ENCODE results near the gene ASPM.

DNA sequence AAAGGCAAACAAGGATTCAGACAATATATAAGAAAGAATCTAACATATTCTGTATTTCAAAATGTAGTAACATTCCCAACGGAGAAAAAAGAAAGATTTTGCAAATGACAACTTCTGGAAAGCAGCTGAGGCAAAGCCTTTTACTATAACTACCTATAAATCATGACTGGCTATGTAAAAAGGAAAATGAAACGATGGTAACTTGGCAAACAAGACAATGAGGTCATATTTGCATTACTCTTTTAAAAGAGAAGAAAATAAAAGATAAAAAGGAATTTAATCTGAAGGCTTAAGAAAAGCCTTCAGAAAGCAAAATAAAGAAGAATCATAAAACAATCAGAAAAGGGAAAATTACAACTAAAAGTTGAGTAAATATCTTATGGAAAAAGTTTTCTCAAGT, 25.1 kb upstream of the ASPM start:
- no peak for TF ChIP-seq EZH2 (IDR thresholded peaks at IDR 0.05)
- no peak for TF ChIP-seq POLR2AphosphoS5 (IDR thresholded peaks at IDR 0.05; ENCODE audit: low read depth, low read length)
- no peak for TF ChIP-seq CTCF (IDR thresholded peaks at IDR 0.05 in 2 of 3, conservative IDR thresholded peaks at IDR 0.05 in 1 of 3; ENCODE audit: borderline replicate concordance in 1 of 3, insufficient read depth in 1 of 3, low read depth in 2 of 3, low read length in 2 of 3)
- no peak for TF ChIP-seq POLR2A (IDR thresholded peaks at IDR 0.05; ENCODE audit: borderline replicate concordance, extremely low read depth, insufficient read depth, insufficient read length)
- no peak for TF ChIP-seq SP1 (IDR thresholded peaks at IDR 0.05; ENCODE audit: low read depth)
- no peak for TF ChIP-seq REST (IDR thresholded peaks at IDR 0.05; ENCODE audit: low read depth)

Measured in HCT116 (cell line).